AG04449 (cell line): ENCODE results near the gene MIPEP.

Experiments used
- CTCF ChIA-PET: fragments of 350-600 bp; formaldehyde crosslinking; extraction: SDS; loops from one replicate; lab custom pipeline; 2021; ENCODE audit warnings: antibody characterized with exemption; lab: Yijun Ruan, JAX
- POLR2A ChIA-PET: fragments of 400-600, 350-600 bp; formaldehyde crosslinking; extraction: SDS; loops from one replicate; lab custom pipeline; 2020; ENCODE audit warnings: antibody characterized with exemption, inconsistent platforms; lab: Yijun Ruan, JAX
- DNase-seq: peaks from one replicate; pipeline ENCODE4 v3.0.0-alpha.2; 2010; ENCODE audit warnings: low read depth, low spot score
- H3K4me3 ChIP-seq: 2 replicates; pipeline ENCODE4 v1.5.1; 2011; ENCODE audit warnings: low read depth, mild to moderate bottlenecking, control low read depth, low read length
- TF ChIP-seq, protein P1 (sequence below): IDR thresholded peaks from one replicate; pipeline ENCODE4 v1.5.1; 2011; ENCODE audit warnings: mild to moderate bottlenecking, moderate library complexity, low read length, control low read depth, inconsistent platforms; ENCODE audit not compliant: insufficient read depth; ENCODE audit errors: missing control alignments

Gene MIPEP

DNA sequence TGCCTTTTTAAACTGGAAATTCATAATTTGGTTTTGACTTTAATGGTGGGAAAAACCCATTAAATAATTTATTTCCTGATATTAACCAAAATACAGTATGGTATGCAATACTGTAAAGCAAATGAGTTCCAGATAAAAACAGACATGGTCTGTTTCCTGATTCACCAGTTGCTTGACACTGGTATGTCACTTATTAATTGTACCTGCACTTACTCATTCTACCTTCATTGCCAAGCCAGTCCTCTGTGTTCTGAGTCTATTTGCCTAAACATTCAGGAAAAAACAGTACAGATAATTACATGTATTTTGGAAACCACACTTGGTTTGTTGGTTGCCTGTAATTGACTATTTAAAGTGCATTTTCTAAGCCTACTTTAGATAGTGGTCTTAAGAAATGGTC is 159.7 kb downstream of the MIPEP start:
- DNase-seq: no peak
- TF ChIP-seq, protein P1, sequence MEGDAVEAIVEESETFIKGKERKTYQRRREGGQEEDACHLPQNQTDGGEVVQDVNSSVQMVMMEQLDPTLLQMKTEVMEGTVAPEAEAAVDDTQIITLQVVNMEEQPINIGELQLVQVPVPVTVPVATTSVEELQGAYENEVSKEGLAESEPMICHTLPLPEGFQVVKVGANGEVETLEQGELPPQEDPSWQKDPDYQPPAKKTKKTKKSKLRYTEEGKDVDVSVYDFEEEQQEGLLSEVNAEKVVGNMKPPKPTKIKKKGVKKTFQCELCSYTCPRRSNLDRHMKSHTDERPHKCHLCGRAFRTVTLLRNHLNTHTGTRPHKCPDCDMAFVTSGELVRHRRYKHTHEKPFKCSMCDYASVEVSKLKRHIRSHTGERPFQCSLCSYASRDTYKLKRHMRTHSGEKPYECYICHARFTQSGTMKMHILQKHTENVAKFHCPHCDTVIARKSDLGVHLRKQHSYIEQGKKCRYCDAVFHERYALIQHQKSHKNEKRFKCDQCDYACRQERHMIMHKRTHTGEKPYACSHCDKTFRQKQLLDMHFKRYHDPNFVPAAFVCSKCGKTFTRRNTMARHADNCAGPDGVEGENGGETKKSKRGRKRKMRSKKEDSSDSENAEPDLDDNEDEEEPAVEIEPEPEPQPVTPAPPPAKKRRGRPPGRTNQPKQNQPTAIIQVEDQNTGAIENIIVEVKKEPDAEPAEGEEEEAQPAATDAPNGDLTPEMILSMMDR: no peak
- H3K4me3 ChIP-seq: no peak overlapping the region
- ChIA-PET CTCF (no interaction called here), POLR2A (no interaction called here)

DNA sequence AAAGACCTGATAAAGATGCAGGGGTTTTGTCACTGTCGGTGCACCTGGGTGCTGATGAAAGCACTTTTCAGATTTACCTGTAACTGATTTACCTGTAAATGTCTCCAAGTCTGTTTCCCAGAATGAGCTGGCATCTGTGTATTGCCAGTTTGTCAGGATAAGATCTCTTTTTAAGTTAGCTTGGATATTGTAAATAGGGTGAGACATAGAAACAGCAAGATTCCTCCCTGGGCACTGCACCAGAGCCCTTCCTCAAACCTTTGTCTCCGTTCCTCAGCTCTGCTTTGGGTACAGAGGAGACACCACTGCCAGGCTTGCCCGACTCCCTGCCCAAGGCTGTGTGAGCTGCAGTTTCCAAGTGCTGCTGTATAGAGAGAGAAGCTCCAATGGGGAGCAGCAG is 160.4 kb downstream of the MIPEP start:
- ChIA-PET POLR2A (no interaction called here), CTCF (interaction anchor here (1.2 kb wide), 1 partner anchor 14 kb away, joined by 3 read pairs; no protein-coding TSS in a partner anchor)
- DNase-seq: no peak
- TF ChIP-seq, protein P1: no peak
- H3K4me3 ChIP-seq: no peak overlapping the region

DNA sequence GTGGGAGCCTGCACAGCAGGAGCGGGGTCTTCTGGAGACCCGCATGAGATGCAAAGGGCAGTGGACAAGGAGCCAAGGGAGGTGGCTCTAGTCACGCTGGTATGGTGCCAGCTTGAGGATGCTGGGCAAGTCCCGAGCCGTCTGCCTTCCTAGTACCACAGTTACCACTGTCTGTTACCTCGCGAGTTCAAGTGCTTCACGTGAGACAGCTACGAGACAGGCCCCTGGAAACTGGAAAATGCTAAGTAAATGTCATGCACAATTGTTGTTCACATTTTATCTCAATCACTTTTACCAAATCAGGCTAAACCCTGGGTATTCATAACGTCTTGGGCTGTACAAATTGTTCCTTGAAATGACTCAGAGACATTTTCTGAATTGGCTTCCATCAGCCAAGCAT is 163.3 kb downstream of the MIPEP start:
- no peak overlapping the region for H3K4me3 ChIP-seq
- TF ChIP-seq, protein P1: no peak
- ChIA-PET POLR2A (no interaction called here), CTCF (interaction anchor here (1.5 kb wide), 1 partner anchor 47 kb away, joined by 3 read pairs; no protein-coding TSS in a partner anchor)
- no peak for DNase-seq

DNA sequence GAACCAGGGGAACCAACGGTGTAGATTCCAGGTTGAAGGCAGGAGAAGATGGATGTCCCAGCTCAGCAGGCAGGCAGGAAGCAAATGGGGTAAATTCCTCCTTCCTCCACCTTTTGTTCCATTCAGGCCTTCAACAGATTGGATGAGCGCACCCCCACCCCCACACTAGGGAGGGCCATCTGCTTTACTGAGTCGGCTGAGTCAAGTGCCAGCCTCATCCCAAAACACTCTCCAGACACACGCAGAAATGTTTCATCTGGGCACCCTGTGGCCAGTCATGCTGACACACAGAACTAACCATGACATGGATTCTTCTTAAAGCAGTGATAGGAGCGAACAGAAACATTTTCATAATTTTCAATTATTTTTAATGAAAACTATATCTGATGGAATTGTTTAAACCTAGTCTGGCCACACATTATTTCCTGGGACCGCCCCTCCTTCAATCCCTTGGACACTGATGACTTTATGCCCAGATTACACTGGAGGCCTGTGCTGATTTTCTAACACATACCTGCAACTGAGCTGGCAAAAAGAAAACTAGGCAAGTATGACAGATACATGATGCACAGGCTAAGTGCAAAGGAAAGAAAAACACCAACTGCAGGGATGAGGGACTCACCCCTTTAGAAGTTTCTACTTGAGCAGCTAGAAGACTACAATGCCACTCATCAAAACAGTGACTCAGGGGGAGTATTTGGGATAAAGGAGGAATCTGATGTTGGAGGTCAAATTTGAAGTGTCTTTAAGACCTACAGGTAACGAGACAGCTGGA is 164.8 kb downstream of the MIPEP start:
- ChIA-PET POLR2A (no interaction called here), CTCF (interaction anchor here (1.0 to 1.5 kb wide), 3 partner anchors 14 to 46 kb away, joined by 3 read pairs; no protein-coding TSS in a partner anchor)
- TF ChIP-seq, protein P1: no peak
- DNase-seq: no peak
- H3K4me3 ChIP-seq: no peak overlapping the region

DNA sequence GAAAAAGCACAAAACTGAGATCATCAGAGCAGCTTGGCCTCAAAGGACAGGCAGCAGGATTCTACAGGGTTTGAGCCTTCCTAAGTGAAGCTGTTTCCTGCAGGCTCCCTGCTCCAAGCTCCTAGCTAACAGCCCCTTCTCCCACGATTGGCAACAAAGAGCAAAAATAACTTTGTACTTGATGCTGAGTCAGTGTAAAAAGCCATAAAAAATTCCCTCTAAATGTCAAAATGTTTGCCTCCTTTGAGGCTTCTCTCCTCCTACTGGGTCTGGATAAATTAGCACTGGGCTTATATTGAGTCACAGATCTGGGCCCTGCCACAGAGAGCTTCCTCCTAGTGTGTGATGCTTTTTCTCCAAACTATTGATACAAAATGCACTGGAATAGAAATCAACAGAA is 165.7 kb downstream of the MIPEP start:
- no peak overlapping the region for H3K4me3 ChIP-seq
- DNase-seq: peak; percentile 64
- ChIA-PET CTCF (interaction anchor here (1.0 to 1.2 kb wide), 2 partner anchors 14 to 18 kb away, joined by 3 read pairs; no protein-coding TSS in a partner anchor), POLR2A (no interaction called here)
- TF ChIP-seq, protein P1: no peak

DNA sequence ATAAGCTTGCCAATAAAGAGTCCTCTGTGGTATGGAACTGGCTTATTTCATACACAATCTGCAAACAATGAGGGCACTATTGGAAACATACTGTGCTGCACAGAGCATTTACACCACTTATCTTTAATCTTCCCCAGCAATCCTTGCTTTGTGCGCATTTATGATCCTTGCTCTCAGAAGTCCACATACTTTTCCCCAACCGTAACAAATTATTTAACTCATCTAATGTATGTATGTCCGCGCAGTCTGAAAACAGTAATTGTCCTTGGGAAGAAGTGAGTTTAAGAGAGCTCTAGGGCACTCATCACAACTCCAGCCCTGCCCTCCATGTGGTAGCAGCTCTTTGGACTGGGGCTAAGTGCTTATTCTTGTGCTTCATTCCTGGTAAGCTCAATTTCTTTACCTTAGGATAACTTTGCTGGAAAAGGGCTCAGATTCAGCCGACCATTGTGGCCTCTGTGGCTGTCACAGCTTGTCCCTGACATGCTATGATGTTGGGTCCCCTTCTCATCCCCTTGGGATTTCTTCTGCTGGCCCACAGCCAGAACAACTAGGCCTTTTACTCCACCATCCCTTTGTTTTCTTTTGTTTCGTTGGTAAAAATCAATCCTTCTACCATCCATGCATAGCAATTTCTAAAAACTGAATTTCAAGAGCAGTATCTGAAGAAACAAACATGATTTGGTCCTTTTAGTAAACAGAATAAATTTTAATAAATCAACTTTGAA is 166.3 kb downstream of the MIPEP start:
- DNase-seq: no peak
- ChIA-PET POLR2A (no interaction called here), CTCF (interaction anchor here (1.0 to 1.2 kb wide), 2 partner anchors 15 to 18 kb away, joined by 3 read pairs; no protein-coding TSS in a partner anchor)
- TF ChIP-seq, protein P1: no peak
- H3K4me3 ChIP-seq: no peak overlapping the region
